Colonic mucosa (tissue), 4 donors: Measurements from ENCODE around the gene KRTAP4-11. TPM values are rescaled to one million over a fixed set of nuclear protein-coding genes. Genes with fewer than 3 reads are reported as not detected.
"Not testable (repeated sequence)": the region's sequence is repeated elsewhere in the genome, so short reads cannot be mapped to it uniquely, and the experiment has no call there.

Experiments
- DNase-seq: peaks from one replicate; pipeline ENCODE4 v3.0.0-alpha.2; 2020
- H3K27ac ChIP-seq: fragments of 200-600 bp; one replicate; pipeline ENCODE4 v1.8.0; 2021
- H3K27me3 ChIP-seq: fragments of 200-600 bp; one replicate; pipeline ENCODE4 v1.8.0; 2021
- H3K36me3 ChIP-seq: fragments of 200-600 bp; one replicate; pipeline ENCODE4 v1.8.0; 2021
- H3K4me1 ChIP-seq: fragments of 200-600 bp; one replicate; pipeline ENCODE4 v1.8.0; 2021; ENCODE audit warnings: mild to moderate bottlenecking
- H3K4me3 ChIP-seq: fragments of 200-600 bp; one replicate; pipeline ENCODE4 v1.8.0; 2021
- H3K9ac ChIP-seq, 2 donors: one replicate each; pipeline ENCODE4 v1.7.0; 2013; ENCODE audit warnings: control low read depth in 2 of 2, low read depth in 2 of 2, low read length in 2 of 2
- H3K9me3 ChIP-seq: fragments of 200-600 bp; one replicate; pipeline ENCODE4 v1.8.0; 2021
- intact Hi-C: fragments of 100-400 bp; cut with DNase I; formaldehyde crosslinking; loops from one replicate; pipeline ENCODE4 v1.14.1; 2022
- total RNA-seq, 2 donors: library from RNA; stranded (reverse); fragmentation: NEBNext Ultra II Directional in 1 of 2; extraction: Animal tissue kit (Norgen Biotek cat#: 25700) in 1 of 2; gene quantifications; one replicate each; pipeline ENCODE4 v1.2.1, GENCODE V29; 2021
- TF ChIP-seq, protein P1 (sequence below): fragments of 200-600 bp; IDR thresholded peaks from one replicate; pipeline ENCODE4 v1.8.0; 2022; ENCODE audit warnings: antibody characterized with exemption, mild to moderate bottlenecking
- donor health status: healthy.
- donor health status: DM: no; HTN: no; CAD: no.
- donor health status: DM: no; HTN: no; CAD: no.

Gene KRTAP4-11
- not detected for total RNA-seq

DNA sequence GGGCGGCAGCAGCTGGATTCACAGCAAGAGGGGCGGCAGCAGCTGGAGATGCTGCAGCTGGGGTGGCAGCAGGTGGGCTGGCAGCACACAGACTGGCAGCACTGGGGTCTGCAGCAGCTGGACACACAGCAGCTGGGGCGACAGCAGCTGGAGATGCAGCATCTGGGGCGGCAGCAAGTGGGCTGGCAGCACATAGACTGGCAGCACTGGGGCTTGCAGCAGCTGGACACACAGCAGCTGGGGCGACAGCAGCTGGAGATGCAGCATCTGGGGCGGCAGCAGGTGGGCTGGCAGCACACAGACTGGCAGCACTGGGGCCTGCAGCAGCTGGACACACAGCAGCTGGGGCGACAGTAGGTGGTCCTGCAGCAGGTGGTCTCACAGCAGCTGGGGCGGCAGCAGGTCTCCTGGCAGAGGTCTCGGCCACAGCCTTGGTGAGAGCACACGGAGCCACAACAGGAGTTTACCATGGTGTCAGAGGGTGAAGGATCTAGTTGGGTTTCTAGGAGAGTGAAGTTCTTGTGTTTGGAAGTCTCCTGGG is at the start of gene KRTAP4-11:
Gene KRTAP4-11 (minus strand): TSS at position 528 of the 541 bp plus-strand sequence. CDS start 58 bp downstream, at position 470.
- intact Hi-C loops, H3K9ac ChIP-seq, H3K4me1 ChIP-seq, H3K4me3 ChIP-seq, H3K27ac ChIP-seq, H3K27me3 ChIP-seq, H3K36me3 ChIP-seq, DNase-seq, H3K9me3 ChIP-seq: not testable (repeated sequence)

DNA sequence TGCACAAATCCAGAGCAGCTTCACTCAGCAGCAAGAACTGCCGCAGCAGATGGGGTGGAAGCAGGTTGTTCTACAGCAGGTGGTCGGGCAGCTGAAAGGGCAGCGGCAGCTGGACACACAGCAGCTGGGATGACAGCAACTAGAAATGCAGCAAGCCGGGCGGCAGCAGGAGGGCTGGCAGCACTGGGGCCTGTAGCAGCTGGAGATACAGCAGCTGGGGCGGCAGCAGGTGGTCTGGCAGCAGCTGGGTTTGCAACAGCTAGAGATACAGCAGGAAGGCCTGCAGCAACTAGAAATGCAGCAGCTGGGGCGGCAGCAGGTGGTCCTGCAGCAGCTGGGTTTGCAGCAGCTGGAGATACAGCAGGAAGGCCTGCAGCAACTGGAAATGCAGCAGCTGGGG is 49.4 kb upstream of the KRTAP4-11 start:
- TF ChIP-seq, protein P1, sequence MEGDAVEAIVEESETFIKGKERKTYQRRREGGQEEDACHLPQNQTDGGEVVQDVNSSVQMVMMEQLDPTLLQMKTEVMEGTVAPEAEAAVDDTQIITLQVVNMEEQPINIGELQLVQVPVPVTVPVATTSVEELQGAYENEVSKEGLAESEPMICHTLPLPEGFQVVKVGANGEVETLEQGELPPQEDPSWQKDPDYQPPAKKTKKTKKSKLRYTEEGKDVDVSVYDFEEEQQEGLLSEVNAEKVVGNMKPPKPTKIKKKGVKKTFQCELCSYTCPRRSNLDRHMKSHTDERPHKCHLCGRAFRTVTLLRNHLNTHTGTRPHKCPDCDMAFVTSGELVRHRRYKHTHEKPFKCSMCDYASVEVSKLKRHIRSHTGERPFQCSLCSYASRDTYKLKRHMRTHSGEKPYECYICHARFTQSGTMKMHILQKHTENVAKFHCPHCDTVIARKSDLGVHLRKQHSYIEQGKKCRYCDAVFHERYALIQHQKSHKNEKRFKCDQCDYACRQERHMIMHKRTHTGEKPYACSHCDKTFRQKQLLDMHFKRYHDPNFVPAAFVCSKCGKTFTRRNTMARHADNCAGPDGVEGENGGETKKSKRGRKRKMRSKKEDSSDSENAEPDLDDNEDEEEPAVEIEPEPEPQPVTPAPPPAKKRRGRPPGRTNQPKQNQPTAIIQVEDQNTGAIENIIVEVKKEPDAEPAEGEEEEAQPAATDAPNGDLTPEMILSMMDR: no peak
- Histone ChIP-seq H3K27ac (no peak overlapping the region), H3K27me3 (no peaks in the 10 kb centered on the region), H3K9me3 (no peaks in the 10 kb centered on the region), H3K4me1 (no peaks in the 10 kb centered on the region), H3K4me3 (no peak overlapping the region), H3K36me3 (no peaks in the 10 kb centered on the region), H3K9ac (no peak overlapping the region)
- intact Hi-C loops: no loop called here
- DNase-seq: no peak

DNA sequence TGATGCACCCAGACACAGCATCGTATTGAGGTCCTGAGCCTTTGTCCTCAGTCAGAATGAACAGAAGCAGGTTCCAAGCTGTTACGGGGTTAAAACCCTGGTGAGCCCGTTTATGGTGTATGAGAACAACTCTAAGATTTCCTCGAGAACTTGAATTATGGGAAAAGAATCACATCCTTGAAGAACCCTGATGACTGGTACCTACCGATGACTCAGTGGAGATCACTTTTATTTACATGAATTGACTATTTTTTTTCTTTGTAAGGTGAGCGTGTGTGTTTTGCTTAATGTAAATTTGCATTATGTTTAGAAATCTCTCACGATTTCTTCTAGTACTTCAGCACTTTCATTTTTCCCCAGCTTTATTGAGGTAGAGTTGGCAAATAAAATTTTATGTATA is 45.7 kb upstream of the KRTAP4-11 start:
- intact Hi-C loops: no loop called here
- no peak for DNase-seq
- TF ChIP-seq, protein P1: no peak

DNA sequence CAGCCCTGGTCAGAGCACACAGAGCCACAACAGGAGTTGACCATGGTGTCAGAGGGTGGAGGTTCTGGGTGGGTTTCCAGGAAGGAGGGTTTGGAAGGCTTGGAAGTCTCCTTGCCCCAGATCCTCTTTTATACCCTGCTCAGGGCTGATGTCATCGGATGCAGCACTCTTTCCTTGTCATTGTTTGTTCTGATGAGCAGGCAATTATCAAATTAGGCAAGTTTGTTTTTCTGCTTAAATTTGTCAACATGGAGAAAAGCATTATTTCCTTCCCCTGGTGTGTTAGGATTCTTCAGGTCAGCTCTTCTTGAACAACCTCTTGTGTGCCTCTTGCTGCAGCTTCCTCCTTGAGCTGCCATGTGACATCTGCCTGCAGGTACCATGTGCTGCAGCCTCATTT is 42.5 kb upstream of the KRTAP4-11 start, which contains the start of gene KRTAP4-4:
Gene KRTAP4-4 (minus strand): TSS at position 101 of the 400 bp plus-strand sequence. CDS start 57 bp downstream, at position 44.
- H3K9ac ChIP-seq: no peak within 1 kb of the TSS
- DNase-seq: no peak
- intact Hi-C loops: no loop called here
- H3K36me3 ChIP-seq: no peaks in the 10 kb centered on the region
- no peaks in the 10 kb centered on the region for H3K27me3 ChIP-seq
- no peaks in the 10 kb centered on the region for H3K4me1 ChIP-seq
- H3K9me3 ChIP-seq: no peaks in the 10 kb centered on the region
- H3K27ac ChIP-seq: no peak within 1 kb of the TSS
- TF ChIP-seq, protein P1: no peak
- no peak within 1 kb of the TSS for H3K4me3 ChIP-seq

More for the DNA sequence above, 45.7 kb upstream of the KRTAP4-11 start:
- H3K36me3 ChIP-seq: no peaks in the 10 kb centered on the region
- H3K9me3 ChIP-seq: no peaks in the 10 kb centered on the region
- H3K9ac ChIP-seq: no peak overlapping the region
- no peaks in the 10 kb centered on the region for H3K27me3 ChIP-seq
- H3K27ac ChIP-seq: no peak overlapping the region
- H3K4me3 ChIP-seq: no peak overlapping the region
- no peaks in the 10 kb centered on the region for H3K4me1 ChIP-seq

DNA sequence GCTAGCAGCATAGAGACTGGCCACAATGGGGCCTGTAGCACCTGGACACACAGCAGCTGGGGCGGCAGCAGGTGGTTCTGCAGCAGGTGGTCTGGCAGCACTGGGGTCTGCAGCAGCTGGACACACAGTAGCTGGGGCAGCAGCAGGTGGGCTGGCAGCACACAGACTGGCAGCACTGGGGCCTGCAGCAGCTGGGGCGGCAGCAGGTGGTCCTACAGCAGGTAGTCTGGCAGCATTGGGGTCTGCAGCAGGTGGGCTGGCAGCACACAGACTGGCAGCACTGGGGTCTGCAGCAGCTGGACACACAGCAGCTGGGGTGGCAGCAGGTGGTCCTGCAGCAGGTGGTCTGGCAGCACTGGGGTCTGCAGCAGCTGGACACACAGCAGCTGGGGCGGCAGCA is 42.0 kb upstream of the KRTAP4-11 start:
- H3K9me3 ChIP-seq, H3K4me3 ChIP-seq, H3K4me1 ChIP-seq, H3K27me3 ChIP-seq, H3K9ac ChIP-seq, H3K36me3 ChIP-seq, intact Hi-C loops, H3K27ac ChIP-seq, DNase-seq: not testable (repeated sequence)

DNA sequence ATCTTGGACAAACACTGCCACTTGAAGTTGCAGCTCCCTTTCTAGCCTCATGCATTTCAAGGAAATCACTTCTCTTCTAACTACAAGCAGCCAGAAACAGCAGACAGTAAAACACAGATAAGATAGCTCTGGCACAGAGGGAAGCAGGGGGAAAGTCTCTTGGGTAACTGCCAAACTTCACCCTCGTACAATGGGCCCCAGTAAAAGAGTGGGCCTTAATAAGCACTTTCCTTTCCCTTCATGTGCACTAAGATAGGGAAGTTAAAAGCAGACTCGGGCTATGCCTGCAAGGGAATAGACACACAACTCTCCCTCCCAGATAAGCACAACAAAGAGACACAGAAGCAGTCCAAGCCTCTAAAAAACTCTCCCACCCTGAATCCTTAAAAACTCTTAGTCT is 35.7 kb upstream of the KRTAP4-11 start:
- intact Hi-C loops: no loop called here
- no peaks in the 10 kb centered on the region for H3K36me3 ChIP-seq
- H3K9me3 ChIP-seq: no peaks in the 10 kb centered on the region
- no peaks in the 10 kb centered on the region for H3K27me3 ChIP-seq
- H3K27ac ChIP-seq: no peak overlapping the region
- no peak overlapping the region for H3K4me3 ChIP-seq
- no peak for DNase-seq
- TF ChIP-seq, protein P1: no peak
- no peak overlapping the region for H3K9ac ChIP-seq
- no peaks in the 10 kb centered on the region for H3K4me1 ChIP-seq
